Duodenal mucosa (tissue), 2 donors: ENCODE measurements around the gene SELENOS.

Experiments
- H3K27ac ChIP-seq: one replicate; pipeline ENCODE4 v1.7.0; 2013; ENCODE audit warnings: low read depth, low read length
- H3K27me3 ChIP-seq, 2 donors: one replicate each; pipeline ENCODE4 v1.7.0; 2013; ENCODE audit warnings: low read length in 2 of 2, control low read depth in 1 of 2; ENCODE audit not compliant: insufficient read depth in 2 of 2, control insufficient read depth in 1 of 2
- H3K36me3 ChIP-seq, 2 donors: one replicate each; pipeline ENCODE4 v1.7.0; 2013; ENCODE audit warnings: low read length in 2 of 2, control low read depth in 1 of 2; ENCODE audit not compliant: insufficient read depth in 2 of 2, control insufficient read depth in 1 of 2
- H3K4me1 ChIP-seq, 2 donors: one replicate each; pipeline ENCODE4 v1.7.0; 2013; ENCODE audit warnings: low read length in 2 of 2, control low read depth in 1 of 2; ENCODE audit not compliant: insufficient read depth in 2 of 2, control insufficient read depth in 1 of 2
- H3K4me3 ChIP-seq, 2 donors: one replicate each; pipeline ENCODE4 v1.7.0; 2013; ENCODE audit warnings: low read length in 2 of 2, low read depth in 1 of 2
- H3K9ac ChIP-seq, 2 donors: one replicate each; pipeline ENCODE4 v1.7.0; 2013; ENCODE audit warnings: low read length in 2 of 2, low read depth in 1 of 2
- H3K9me3 ChIP-seq, 2 donors: one replicate each; pipeline ENCODE4 v1.7.0; 2013; ENCODE audit warnings: low read length in 2 of 2, control low read depth in 1 of 2; ENCODE audit not compliant: control insufficient read depth in 1 of 2

SELENOS gene

GRCh38 chr15:101309436-101310160 is 32.3 kb upstream of the SELENOS start:
- Histone ChIP-seq H3K4me1 (no peaks in the 10 kb centered on the region), H3K27me3 (no peaks in the 10 kb centered on the region), H3K36me3 (no peaks in the 10 kb centered on the region), H3K27ac (no peak overlapping the region), H3K9me3 (no peaks in the 10 kb centered on the region), H3K4me3 (no peak overlapping the region), H3K9ac (no peak overlapping the region)

- Histone ChIP-seq H3K36me3 (no peaks in the 10 kb centered on the region), H3K27me3 (no peaks in the 10 kb centered on the region), H3K9me3 (no peaks in the 10 kb centered on the region), H3K27ac (no peak overlapping the region), H3K9ac (no peak overlapping the region), H3K4me1 (no peaks in the 10 kb centered on the region), H3K4me3 (no peak overlapping the region)
Observed at GRCh38 chr15:101308604-101309435, 31.5 kb upstream of the SELENOS start.

GRCh38 chr15:101307897-101308603 is 30.8 kb upstream of the SELENOS start:
- Histone ChIP-seq H3K4me3 (no peak overlapping the region), H3K4me1 (no peaks in the 10 kb centered on the region), H3K27me3 (no peaks in the 10 kb centered on the region), H3K27ac (no peak overlapping the region), H3K9ac (no peak overlapping the region), H3K9me3 (no peaks in the 10 kb centered on the region), H3K36me3 (no peaks in the 10 kb centered on the region)

- Histone ChIP-seq H3K9me3 (no peaks in the 10 kb centered on the region), H3K27ac (no peak overlapping the region), H3K27me3 (no peaks in the 10 kb centered on the region)
Observed at GRCh38 chr15:101307048-101307896, 30.0 kb upstream of the SELENOS start.

GRCh38 chr15:101306341-101307047 is 29.2 kb upstream of the SELENOS start:
- H3K36me3 ChIP-seq, result no peaks in the 10 kb centered on the region
- H3K4me3 ChIP-seq, result no peak overlapping the region
- no peaks in the 10 kb centered on the region for H3K4me1 ChIP-seq
- H3K9me3 ChIP-seq, result no peaks in the 10 kb centered on the region
- H3K27me3 ChIP-seq, result no peaks in the 10 kb centered on the region
- H3K9ac ChIP-seq, result no peak overlapping the region
- H3K27ac ChIP-seq, result no peak overlapping the region

More at GRCh38 chr15:101307048-101307896, 30.0 kb upstream of the SELENOS start:
- Histone ChIP-seq H3K36me3 (no peaks in the 10 kb centered on the region), H3K9ac (no peak overlapping the region), H3K4me3 (no peak overlapping the region), H3K4me1 (no peaks in the 10 kb centered on the region)

GRCh38 chr15:101305820-101306255 is 28.6 kb upstream of the SELENOS start:
- Histone ChIP-seq H3K4me3 (no peak overlapping the region), H3K4me1 (no peaks in the 10 kb centered on the region), H3K9ac (no peak overlapping the region), H3K9me3 (no peaks in the 10 kb centered on the region), H3K27ac (no peak overlapping the region), H3K27me3 (no peaks in the 10 kb centered on the region), H3K36me3 (no peaks in the 10 kb centered on the region)

- Histone ChIP-seq H3K9ac (no peak overlapping the region), H3K4me3 (no peak overlapping the region), H3K4me1 (no peaks in the 10 kb centered on the region), H3K27me3 (no peaks in the 10 kb centered on the region), H3K27ac (no peak overlapping the region), H3K36me3 (no peaks in the 10 kb centered on the region), H3K9me3 (no peaks in the 10 kb centered on the region)
Observed at GRCh38 chr15:101303408-101303807, 26.1 kb upstream of the SELENOS start.

- Histone ChIP-seq H3K27ac (no peak overlapping the region), H3K36me3 (no peaks in the 10 kb centered on the region), H3K9ac (peak overlapping the region in 1 of 2 donors; percentile 6), H3K4me3 (peak overlapping the region in 1 of 2 donors; percentile 97), H3K4me1 (peaks cover 19 to 20% of the 10 kb centered on the region in 2 donors), H3K27me3 (no peaks in the 10 kb centered on the region), H3K9me3 (no peaks in the 10 kb centered on the region)
Observed at GRCh38 chr15:101296418-101297405, 19.4 kb upstream of the SELENOS start.
